Heart right ventricle (tissue), 16 donors: Measurements from ENCODE around the gene IGF1R. TPM values are rescaled to one million over a fixed set of nuclear protein-coding genes. Genes with fewer than 3 reads are reported as not detected.

Experiments used
- ATAC-seq, 8 donors: fragments of 200-7000 bp; cut with Tn5 transposase; one replicate each; pipeline ENCODE4 v1.9.1; 2020; ENCODE audit warnings: mild to moderate bottlenecking in 8 of 8, moderate library complexity in 8 of 8, moderate number of reproducible peaks in 1 of 8
- DNase-seq, 2 donors: peaks; one replicate each; pipeline ENCODE4 v3.0.0-alpha.2; 2020
- H3K27ac ChIP-seq, 10 donors: fragments of 200-600 bp; sonication (generic) in 2 of 10; one replicate each; pipeline versions ENCODE4 v1.5.0 to v1.8.0; 2020 to 2022; ENCODE audit warnings: mild to moderate bottlenecking in 3 of 10
- H3K27me3 ChIP-seq, 7 donors: fragments of 200-600 bp; one replicate each; pipeline ENCODE4 v1.8.0; 2021 to 2022; ENCODE audit warnings: mild to moderate bottlenecking in 2 of 7
- H3K36me3 ChIP-seq, 9 donors: fragments of 200-600 bp; sonication (generic) in 1 of 9; one replicate each; pipeline versions ENCODE4 v1.5.0 to v1.8.0; 2020 to 2022; ENCODE audit warnings: mild to moderate bottlenecking in 2 of 9
- H3K4me1 ChIP-seq, 9 donors: fragments of 200-600 bp; sonication (generic) in 1 of 9; one replicate each; pipeline versions ENCODE4 v1.5.0 to v1.8.0; 2020 to 2022; ENCODE audit warnings: mild to moderate bottlenecking in 4 of 9
- H3K4me3 ChIP-seq, 10 donors: fragments of 200-600 bp; sonication (generic) in 2 of 10; one replicate each; pipeline versions ENCODE4 v1.5.0 to v1.8.0; 2020 to 2022; ENCODE audit warnings: mild to moderate bottlenecking in 7 of 10, moderate library complexity in 2 of 10
- H3K9me3 ChIP-seq, 11 donors: fragments of 200-600 bp in 10 of 11; sonication (generic) in 2 of 11; one replicate each; pipeline versions ENCODE4 v1.5.0 to v1.8.0; 2013 to 2022; ENCODE audit warnings: mild to moderate bottlenecking in 2 of 11, control low read depth in 1 of 11, moderate library complexity in 1 of 11
- WGBS, 2 donors: extraction: QIAGEN DNeasy Blood & Tissue Kit; methylation state at CpG; one replicate each; pipeline ENCODE4 v1.1.7; 2013; ENCODE audit warnings: inconsistent platforms in 1 of 2; 5-methylcytosine and 5-hydroxymethylcytosine counted together
- intact Hi-C, 10 donors: fragments of 100-400 bp; cut with DNase I; formaldehyde crosslinking; loops; one replicate each; pipeline versions ENCODE4 v1.11.1 to v1.14.2; 2022
- polyA plus RNA-seq, 2 donors: library from polyadenylated mRNA; stranded (reverse); fragments of 200-250 nt; gene quantifications; one replicate each; pipeline ENCODE4 v1.2.3, GENCODE V29; 2013
- total RNA-seq, 10 donors: library from RNA; stranded (reverse); fragmentation: NEBNext Ultra II Directional in 3 of 10; extraction: Animal tissue kit (Norgen Biotek cat#: 25700) in 3 of 10; gene quantifications; one replicate each; pipeline versions ENCODE4 v1.2.1 to v1.2.4, GENCODE V29; 2021 to 2023
- TF ChIP-seq, protein P1 (sequence below), 9 donors: fragments of 200-600 bp; sonication (generic) in 2 of 9; IDR thresholded peaks; one replicate each; pipeline versions ENCODE4 v1.5.0 to v1.8.0; 2021 to 2022; ENCODE audit warnings: antibody characterized with exemption in 9 of 9, mild to moderate bottlenecking in 5 of 9, moderate library complexity in 1 of 9
- donor health status: Arrhythmogenic right ventricular cardiomyopathy.
- donor health status: ischemic (EF 13 %, LVEDD 7.1; RV severe dilation, severe dysfunction).
- donor health status: healthy with polysubstance abuse.
- donor health status: DM: no; HTN: yes; CAD: no.
- donor health status: DM: no; HTN: no; CAD: no.
- donor health status: ischemic (EF 25% LVEDD 6.9; RV normal size, moderate dysfunction).
- donor health status: ischemic (EF 25% LVEDD 5.7; RV mildly dilated, moderate dysfunction).
- donor health status: healthy.
- donor health status: DM: yes; HTN: yes; CAD: no.
- donor health status: Ischemic cardiomyopathy.
- donor health status: ischemic (EF 35%, LVEDD 5.7; RV mildly dilated, moderate dysfunction).
- donor health status: nonischemic (EF 11% LVEDD 7.7; RV severe dilation, severe dysfunction).
- donor health status: DM: yes; HTN: yes; CAD: no.
- donor health status: PGD.
- donor health status: ischemic (EF 29% LVEDD 5.4; RV normal size, mild dysfunction).
- donor health status: nonischemic (EF 23%, LVEDD 6.1; RV moderate dilation, normal function).

IGF1R gene
- total and polyA plus RNA-seq, 12 donors = 3.4 to 88.2 (median 45.9) TPM

DNA sequence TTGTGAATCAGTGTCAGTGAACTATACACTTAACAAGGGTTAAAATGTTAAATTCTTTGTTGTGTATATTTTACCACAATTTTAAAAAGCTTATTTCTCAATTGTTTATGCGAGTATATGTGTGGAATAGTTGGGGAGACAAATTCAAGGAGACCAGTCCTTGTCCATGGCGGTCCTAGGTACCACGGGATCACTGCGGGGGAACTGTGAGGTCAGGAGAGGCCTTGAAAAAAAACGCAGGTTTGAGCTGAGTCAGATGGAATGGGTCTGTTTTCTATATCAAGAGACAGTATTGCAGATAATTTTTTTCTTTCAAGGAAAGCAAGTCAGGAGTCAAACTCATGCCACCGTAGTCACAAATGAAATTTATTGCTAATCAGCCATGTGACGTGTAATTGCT lies 18.5 kb downstream of the IGF1R start:
- Histone ChIP-seq H3K27ac (peak overlapping the region in 2 of 10 donors; percentile 80 to 83), H3K4me1 (peaks cover 16 to 90% (median 62%) of the 10 kb centered on the region in 9 donors), H3K4me3 (no peak overlapping the region), H3K27me3 (no peaks in the 10 kb centered on the region), H3K36me3 (no peaks in the 10 kb centered on the region), H3K9me3 (no peaks in the 10 kb centered on the region)
- TF ChIP-seq, protein P1, sequence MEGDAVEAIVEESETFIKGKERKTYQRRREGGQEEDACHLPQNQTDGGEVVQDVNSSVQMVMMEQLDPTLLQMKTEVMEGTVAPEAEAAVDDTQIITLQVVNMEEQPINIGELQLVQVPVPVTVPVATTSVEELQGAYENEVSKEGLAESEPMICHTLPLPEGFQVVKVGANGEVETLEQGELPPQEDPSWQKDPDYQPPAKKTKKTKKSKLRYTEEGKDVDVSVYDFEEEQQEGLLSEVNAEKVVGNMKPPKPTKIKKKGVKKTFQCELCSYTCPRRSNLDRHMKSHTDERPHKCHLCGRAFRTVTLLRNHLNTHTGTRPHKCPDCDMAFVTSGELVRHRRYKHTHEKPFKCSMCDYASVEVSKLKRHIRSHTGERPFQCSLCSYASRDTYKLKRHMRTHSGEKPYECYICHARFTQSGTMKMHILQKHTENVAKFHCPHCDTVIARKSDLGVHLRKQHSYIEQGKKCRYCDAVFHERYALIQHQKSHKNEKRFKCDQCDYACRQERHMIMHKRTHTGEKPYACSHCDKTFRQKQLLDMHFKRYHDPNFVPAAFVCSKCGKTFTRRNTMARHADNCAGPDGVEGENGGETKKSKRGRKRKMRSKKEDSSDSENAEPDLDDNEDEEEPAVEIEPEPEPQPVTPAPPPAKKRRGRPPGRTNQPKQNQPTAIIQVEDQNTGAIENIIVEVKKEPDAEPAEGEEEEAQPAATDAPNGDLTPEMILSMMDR (IDR thresholded peaks at IDR 0.05) = no peak
- ATAC-seq = no peak
- intact Hi-C loops = loop anchor here in 2 of 10 donors (10.0 kb wide), 2 partner anchors 108 to 408 kb away; no protein-coding TSS in a partner anchor
- no peak for DNase-seq
- 77 to 83% methylated on average over 7 of the region's 7 CpGs for WGBS, 2 donors

- ATAC-seq (peak in 1 of 8 donors; percentile 23), DNase-seq (no peak)
- Histone ChIP-seq H3K4me3 (no peak overlapping the region), H3K36me3 (no peaks in the 10 kb centered on the region), H3K9me3 (no peaks in the 10 kb centered on the region), H3K27ac (peak overlapping the region in 6 of 10 donors; percentile 60 to 87 (median 76)), H3K27me3 (no peaks in the 10 kb centered on the region), H3K4me1 (peaks cover 16 to 93% (median 67%) of the 10 kb centered on the region in 9 donors)
- TF ChIP-seq, protein P1 (IDR thresholded peaks at IDR 0.05) = no peak
- intact Hi-C loops = loop anchor here in 2 of 10 donors (10.0 kb wide), 2 partner anchors 107 to 407 kb away; no protein-coding TSS in a partner anchor
- WGBS, 2 donors = 64 to 79% methylated on average over 13 of the region's 13 CpGs
Observed at GRCh38 chr15:98667521-98668179, 19.3 kb downstream of the IGF1R start.

DNA sequence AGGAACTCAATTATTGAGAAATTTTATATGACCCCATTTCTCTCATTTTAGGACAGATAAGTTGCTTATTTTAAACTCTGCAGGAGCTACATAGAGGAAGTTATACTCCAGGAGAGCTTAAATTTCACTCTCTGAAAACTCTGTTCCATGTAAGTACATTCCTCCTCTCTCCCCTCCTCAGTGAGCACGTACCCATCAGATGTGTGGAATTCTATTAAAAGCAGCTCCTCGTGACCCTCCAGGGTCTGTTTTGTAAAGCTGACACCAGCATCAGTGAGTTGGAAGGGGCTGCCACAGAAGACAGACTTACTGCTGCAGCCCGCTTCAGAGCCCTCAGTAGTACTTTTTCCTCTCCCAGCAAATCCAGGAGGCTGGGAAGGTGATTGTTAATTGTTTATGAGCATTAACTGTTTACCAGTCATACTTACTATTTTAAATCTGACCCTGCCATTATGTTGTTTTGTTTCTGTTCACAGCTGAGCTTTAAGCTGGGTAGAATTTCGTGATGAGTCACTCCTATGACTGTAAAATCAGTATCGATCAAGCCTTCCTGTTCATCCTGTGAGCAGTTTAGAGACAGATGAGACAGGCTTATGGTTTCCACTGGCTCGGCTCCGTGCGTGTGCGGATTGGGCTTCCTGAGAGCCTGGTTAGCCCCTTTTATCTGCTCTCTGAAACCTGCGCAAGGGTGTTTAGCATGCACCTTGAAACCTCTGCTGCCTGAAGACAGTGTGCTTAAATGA lies 20.4 kb downstream of the IGF1R start:
- H3K4me3 ChIP-seq = no peak overlapping the region
- WGBS, 2 donors = 41% methylated on average over 10 of the region's 10 CpGs
- TF ChIP-seq, protein P1 (IDR thresholded peaks at IDR 0.05) = no peak
- intact Hi-C loops = loop anchor here in 2 of 10 donors (10.0 kb wide), 2 partner anchors 106 to 406 kb away; no protein-coding TSS in a partner anchor
- ATAC-seq (peak in 5 of 8 donors; percentile 12 to 31 (median 21)), DNase-seq (no peak)
- H3K4me1 ChIP-seq = peaks cover 16 to 98% (median 77%) of the 10 kb centered on the region in 9 donors
- H3K36me3 ChIP-seq = no peaks in the 10 kb centered on the region
- H3K9me3 ChIP-seq = no peaks in the 10 kb centered on the region
- no peaks in the 10 kb centered on the region for H3K27me3 ChIP-seq
- peak overlapping the region in 8 of 10 donors; percentile 21 to 87 (median 72) for H3K27ac ChIP-seq

- H3K27ac ChIP-seq = peak overlapping the region in 8 of 10 donors; percentile 21 to 87 (median 72)
Observed at GRCh38 chr15:98669638-98670037, 21.3 kb downstream of the IGF1R start.

More at GRCh38 chr15:98669638-98670037, 21.3 kb downstream of the IGF1R start:
- Histone ChIP-seq H3K9me3 (no peaks in the 10 kb centered on the region), H3K4me3 (no peak overlapping the region), H3K36me3 (no peaks in the 10 kb centered on the region), H3K27me3 (no peaks in the 10 kb centered on the region), H3K4me1 (peaks cover 16 to 98% (median 80%) of the 10 kb centered on the region in 9 donors)
- no peak for DNase-seq
- TF ChIP-seq, protein P1 (IDR thresholded peaks at IDR 0.05) = no peak
- 65 to 70% methylated on average over 7 of the region's 7 CpGs for WGBS, 2 donors
- intact Hi-C loops = loop anchor here in 4 of 10 donors (5.0 to 10.0 kb wide), 4 partner anchors 43 to 405 kb away; no protein-coding TSS in a partner anchor
- peak in 2 of 8 donors; percentile 7 to 36 for ATAC-seq
